ENCODE data around the gene VWA3A.

- TF ChIP-seq CTCF (IDR thresholded peaks at IDR 0.05), result no peak
- TF ChIP-seq POLR2A (IDR thresholded peaks at IDR 0.05), result no peak
- no peak for TF ChIP-seq EP300 (IDR thresholded peaks at IDR 0.05)
Measured at GRCh38 chr16:22183901-22184614, 91.7 kb downstream of the VWA3A start.
